Loucy (cell line): ENCODE results near the gene SPATS2.
"Not testable (repeated sequence)": the region's sequence is repeated elsewhere in the genome, so short reads cannot be mapped to it uniquely, and the experiment has no call there.

ENCODE experiments used
- H2AFZ ChIP-seq: fragments of 200-600 bp; sonication (generic); 2 replicates; pipeline ENCODE4 v1.6.0; 2016; ENCODE audit warnings: antibody characterized with exemption, mild to moderate bottlenecking, low read length, moderate library complexity
- H3F3A ChIP-seq: fragments of 200-600 bp; 2 replicates; pipeline ENCODE4 v1.6.0; 2016; ENCODE audit warnings: antibody characterized with exemption, low read depth, mild to moderate bottlenecking
- H3K27me3 ChIP-seq: fragments of 200-600 bp; sonication (generic); 2 replicates; pipeline ENCODE4 v1.6.1; 2014; ENCODE audit warnings: low read length, mild to moderate bottlenecking; ENCODE audit not compliant: insufficient read depth, poor library complexity, severe bottlenecking
- H3K36me3 ChIP-seq: fragments of 200-600 bp; sonication (generic); 2 replicates; pipeline ENCODE4 v1.6.1; 2016; ENCODE audit warnings: low read length; ENCODE audit not compliant: insufficient read depth
- H3K4me1 ChIP-seq: fragments of 200-600 bp; sonication (generic); 2 replicates; pipeline ENCODE4 v1.5.1; 2014; ENCODE audit warnings: low read length, mild to moderate bottlenecking; ENCODE audit not compliant: insufficient read depth, poor library complexity, severe bottlenecking
- H3K4me2 ChIP-seq: fragments of 200-600 bp; sonication (generic); 2 replicates; pipeline ENCODE4 v1.6.0; 2014; ENCODE audit warnings: antibody characterized with exemption, low read length, low read depth, mild to moderate bottlenecking; ENCODE audit not compliant: poor library complexity, severe bottlenecking
- H3K4me3 ChIP-seq: fragments of 200-600 bp; sonication (generic); 2 replicates; pipeline ENCODE4 v1.5.1; 2014; ENCODE audit warnings: low read length, mild to moderate bottlenecking, mixed read lengths; ENCODE audit not compliant: poor library complexity, severe bottlenecking
- H3K79me2 ChIP-seq: fragments of 200-600 bp; sonication (generic); 2 replicates; pipeline ENCODE4 v1.6.1; 2014; ENCODE audit warnings: low read length; ENCODE audit not compliant: insufficient read depth
- H3K9ac ChIP-seq: fragments of 200-600 bp; sonication (generic); 2 replicates; pipeline ENCODE4 v1.6.0; 2014; ENCODE audit warnings: mild to moderate bottlenecking, low read depth, low read length, moderate library complexity; ENCODE audit not compliant: poor library complexity, severe bottlenecking
- H3K9me2 ChIP-seq: fragments of 200-600 bp; sonication (generic); replicated peaks from 2 replicates; pipeline ENCODE4 v1.6.1; 2016; ENCODE audit warnings: low read depth, low read length, mixed read lengths
- H3K9me3 ChIP-seq: fragments of 200-600 bp; sonication (generic); 2 replicates; pipeline ENCODE4 v1.6.1; 2014; ENCODE audit warnings: mild to moderate bottlenecking, antibody characterized with exemption, low read length, low read depth; ENCODE audit not compliant: insufficient read depth
- H4K20me1 ChIP-seq: fragments of 200-600 bp; sonication (generic); 2 replicates; pipeline ENCODE4 v1.6.0; 2014; ENCODE audit warnings: antibody characterized with exemption, low read length, mild to moderate bottlenecking; ENCODE audit not compliant: insufficient read depth, poor library complexity, severe bottlenecking
- CTCF ChIP-seq: fragments of 200-600 bp; sonication (generic); conservative IDR thresholded peaks from 2 replicates; pipeline ENCODE4 v1.5.1; 2014; ENCODE audit warnings: mild to moderate bottlenecking, antibody characterized with exemption, low read length
- EZH2phosphoT487 ChIP-seq: fragments of 200-600 bp; IDR thresholded peaks from 2 replicates; pipeline ENCODE4 v1.6.1; 2018; ENCODE audit warnings: antibody characterized with exemption, mild to moderate bottlenecking, moderate library complexity, borderline replicate concordance

The SPATS2 gene

GRCh38 chr12:49332441-49332861 is 34.8 kb upstream of the SPATS2 start:
- Histone ChIP-seq H3K4me1 (peaks cover 3% of the 10 kb centered on the region), H3K27me3 (no peaks in the 10 kb centered on the region), H3K79me2 (0 out of 2 replicates have a peak, but pooled peaks cover under 1% of the 10 kb centered on the region), H3K36me3 (peaks cover 24% of the 10 kb centered on the region; the same call in 1 of the 2 replicates), H3K9me2 (no peaks in the 10 kb centered on the region), H3K9me3 (no peaks in the 10 kb centered on the region), H4K20me1 (no peaks in the 10 kb centered on the region), H3F3A (no peaks in the 10 kb centered on the region), H3K9ac (no peak overlapping the region), H3K4me3 (no peak overlapping the region), H2AFZ (no peak overlapping the region), H3K4me2 (no peak overlapping the region)
- no peak for TF ChIP-seq CTCF
- no peak for TF ChIP-seq EZH2phosphoT487

GRCh38 chr12:49332891-49333371 is 34.3 kb upstream of the SPATS2 start:
- Histone ChIP-seq H2AFZ (no peak overlapping the region), H3K4me2 (no peak overlapping the region), H3K4me3 (no peak overlapping the region), H3K4me1 (peaks cover 8% of the 10 kb centered on the region), H3K27me3 (no peaks in the 10 kb centered on the region), H3K9me3 (no peaks in the 10 kb centered on the region), H3K79me2 (no peaks in the 10 kb centered on the region), H3K9ac (no peak overlapping the region), H4K20me1 (no peaks in the 10 kb centered on the region), H3K36me3 (peaks cover 24% of the 10 kb centered on the region; the same call in 1 of the 2 replicates), H3K9me2 (no peaks in the 10 kb centered on the region), H3F3A (no peaks in the 10 kb centered on the region)
- TF ChIP-seq CTCF (no peak), EZH2phosphoT487 (no peak)

GRCh38 chr12:49333778-49334177 is 33.5 kb upstream of the SPATS2 start:
- not testable (repeated sequence) for H4K20me1 ChIP-seq, H3K4me2 ChIP-seq, H3K9me2 ChIP-seq, H3K9ac ChIP-seq, H2AFZ ChIP-seq, H3K4me3 ChIP-seq, H3K9me3 ChIP-seq, H3K79me2 ChIP-seq, H3F3A ChIP-seq, H3K27me3 ChIP-seq
- peaks cover 14% of the 10 kb centered on the region for H3K4me1 ChIP-seq
- H3K36me3 ChIP-seq: peaks cover 24% of the 10 kb centered on the region; the same call in 1 of the 2 replicates

- TF ChIP-seq CTCF (no peak), EZH2phosphoT487 (no peak)
- Histone ChIP-seq H3F3A (no peaks in the 10 kb centered on the region), H3K36me3 (peaks cover 19% of the 10 kb centered on the region; the same call in 1 of the 2 replicates), H3K27me3 (no peaks in the 10 kb centered on the region), H3K4me2 (no peak overlapping the region), H2AFZ (no peak overlapping the region), H3K4me3 (no peak overlapping the region), H3K9ac (no peak overlapping the region), H4K20me1 (no peaks in the 10 kb centered on the region), H3K79me2 (no peaks in the 10 kb centered on the region), H3K4me1 (peaks cover 14% of the 10 kb centered on the region), H3K9me2 (no peaks in the 10 kb centered on the region), H3K9me3 (no peaks in the 10 kb centered on the region)
Observed at GRCh38 chr12:49334226-49334625, 33.0 kb upstream of the SPATS2 start.
